Measurements from ENCODE around the gene MYO5A.

DNA sequence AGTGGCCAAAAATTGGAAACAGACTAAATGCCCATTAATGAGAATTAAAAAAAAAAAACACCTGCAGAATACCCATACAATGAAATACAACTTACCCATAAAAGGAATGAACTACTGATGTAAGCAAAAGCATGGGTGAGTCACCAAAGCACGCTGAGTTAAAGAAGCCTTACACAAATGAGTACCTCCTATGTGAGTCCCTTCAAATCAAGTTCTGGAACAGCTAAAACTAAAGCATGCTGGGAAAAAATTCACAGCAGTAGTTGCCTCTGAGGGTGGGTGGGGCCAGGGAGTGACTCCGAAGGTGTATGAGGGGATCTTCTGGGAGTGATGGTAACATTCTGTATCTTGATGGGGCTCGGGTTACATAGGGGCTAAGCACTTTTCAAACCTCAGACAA lies 244.5 kb downstream of the MYO5A start:
- no peak for TF ChIP-seq NONO (IDR thresholded peaks at IDR 0.05; ENCODE audit: low read depth in 2 of 2, low read length in 1 of 2)
- TF ChIP-seq, protein P1, sequence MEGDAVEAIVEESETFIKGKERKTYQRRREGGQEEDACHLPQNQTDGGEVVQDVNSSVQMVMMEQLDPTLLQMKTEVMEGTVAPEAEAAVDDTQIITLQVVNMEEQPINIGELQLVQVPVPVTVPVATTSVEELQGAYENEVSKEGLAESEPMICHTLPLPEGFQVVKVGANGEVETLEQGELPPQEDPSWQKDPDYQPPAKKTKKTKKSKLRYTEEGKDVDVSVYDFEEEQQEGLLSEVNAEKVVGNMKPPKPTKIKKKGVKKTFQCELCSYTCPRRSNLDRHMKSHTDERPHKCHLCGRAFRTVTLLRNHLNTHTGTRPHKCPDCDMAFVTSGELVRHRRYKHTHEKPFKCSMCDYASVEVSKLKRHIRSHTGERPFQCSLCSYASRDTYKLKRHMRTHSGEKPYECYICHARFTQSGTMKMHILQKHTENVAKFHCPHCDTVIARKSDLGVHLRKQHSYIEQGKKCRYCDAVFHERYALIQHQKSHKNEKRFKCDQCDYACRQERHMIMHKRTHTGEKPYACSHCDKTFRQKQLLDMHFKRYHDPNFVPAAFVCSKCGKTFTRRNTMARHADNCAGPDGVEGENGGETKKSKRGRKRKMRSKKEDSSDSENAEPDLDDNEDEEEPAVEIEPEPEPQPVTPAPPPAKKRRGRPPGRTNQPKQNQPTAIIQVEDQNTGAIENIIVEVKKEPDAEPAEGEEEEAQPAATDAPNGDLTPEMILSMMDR (IDR thresholded peaks at IDR 0.05 in 2 of 3, conservative IDR thresholded peaks at IDR 0.05 in 1 of 3; ENCODE audit: insufficient read depth in 2 of 3, low read depth in 1 of 3, low read length in 3 of 3): no peak
- TF ChIP-seq MAFK (IDR thresholded peaks at IDR 0.05; ENCODE audit: low read length): no peak
- no peak for TF ChIP-seq RBFOX2 (IDR thresholded peaks at IDR 0.05; ENCODE audit: low read depth, low read length)
- TF ChIP-seq RCOR1 (IDR thresholded peaks at IDR 0.05; ENCODE audit: borderline replicate concordance in 1 of 2, low read depth in 2 of 2, low read length in 2 of 2): no peak
- no peak for TF ChIP-seq CHD2 (IDR thresholded peaks at IDR 0.05; ENCODE audit: low read depth, low read length)
- no peak for TF ChIP-seq MAX (CRISPR knock-in tag; IDR thresholded peaks at IDR 0.05)
- no peak for TF ChIP-seq TBP (optimal IDR thresholded peaks at IDR 0.05; ENCODE audit: low read depth, low read length)
- no peak for TF ChIP-seq POLR2A (conservative IDR thresholded peaks at IDR 0.05)
- TF ChIP-seq TCF3 (CRISPR knock-in tag; IDR thresholded peaks at IDR 0.05): no peak
- no peak for TF ChIP-seq POLR2AphosphoS5 (IDR thresholded peaks at IDR 0.05; ENCODE audit: control insufficient read depth, insufficient read depth, low read depth, low read length)
- TF ChIP-seq MYC (IDR thresholded peaks at IDR 0.05; ENCODE audit: low read depth, low read length): no peak
- TF ChIP-seq MYC (CRISPR knock-in tag; IDR thresholded peaks at IDR 0.05; ENCODE audit: borderline replicate concordance, low read depth): no peak

Data from K562 (cell line).